Stimulated activated CD8-positive, alpha-beta memory T cell treated with anti-CD3 and anti-CD28 coated beads, Interleukin-15, amount 100 ng/mL, for 48 hours (primary cell): ENCODE measurements around the gene IFNGR1.

Source experiments
- DNase-seq, 2 donors: peaks; one replicate each; pipeline ENCODE4 v3.0.0-alpha.2; 2020; ENCODE audit warnings: low read depth in 2 of 2

The IFNGR1 gene

GRCh38 chr6:137150072-137150471 lies 69.1 kb downstream of the IFNGR1 start:
- DNase-seq = no peak

- DNase-seq = no peak
Observed at GRCh38 chr6:137149035-137149393, 70.2 kb downstream of the IFNGR1 start.

GRCh38 chr6:137148306-137149034 lies 70.7 kb downstream of the IFNGR1 start:
- DNase-seq = no peak
